ENCODE results near the gene GPM6B.

- TF ChIP-seq GATA3 (IDR thresholded peaks at IDR 0.05; ENCODE audit: low read depth, low read length) = no peak
- TF ChIP-seq GATA2 (IDR thresholded peaks at IDR 0.05; ENCODE audit: low read depth, low read length) = no peak
Measured at GRCh38 chrX:13863324-13863723, 46.4 kb upstream of the GPM6B start.
